Muscle of back (tissue), 11 donors: ENCODE results near the gene PDP2. TPM values are rescaled to one million over a fixed set of nuclear protein-coding genes. Genes with fewer than 3 reads are reported as not detected.

Experiments
- DNase-seq, 3 donors: peaks; one replicate each; pipeline versions ENCODE4 v3.0.0 to v3.0.0-alpha.2; 2013
- polyA plus RNA-seq, 10 donors: library from polyadenylated mRNA; unstranded; fragments of 120-200 nt; gene quantifications; one replicate each; pipeline ENCODE4 v1.2.1, GENCODE V29; 2013; ENCODE audit not compliant: insufficient read length in 10 of 10

The PDP2 gene
- polyA plus RNA-seq, 10 donors, result 2.1 to 3.8 (median 2.9) TPM

DNA sequence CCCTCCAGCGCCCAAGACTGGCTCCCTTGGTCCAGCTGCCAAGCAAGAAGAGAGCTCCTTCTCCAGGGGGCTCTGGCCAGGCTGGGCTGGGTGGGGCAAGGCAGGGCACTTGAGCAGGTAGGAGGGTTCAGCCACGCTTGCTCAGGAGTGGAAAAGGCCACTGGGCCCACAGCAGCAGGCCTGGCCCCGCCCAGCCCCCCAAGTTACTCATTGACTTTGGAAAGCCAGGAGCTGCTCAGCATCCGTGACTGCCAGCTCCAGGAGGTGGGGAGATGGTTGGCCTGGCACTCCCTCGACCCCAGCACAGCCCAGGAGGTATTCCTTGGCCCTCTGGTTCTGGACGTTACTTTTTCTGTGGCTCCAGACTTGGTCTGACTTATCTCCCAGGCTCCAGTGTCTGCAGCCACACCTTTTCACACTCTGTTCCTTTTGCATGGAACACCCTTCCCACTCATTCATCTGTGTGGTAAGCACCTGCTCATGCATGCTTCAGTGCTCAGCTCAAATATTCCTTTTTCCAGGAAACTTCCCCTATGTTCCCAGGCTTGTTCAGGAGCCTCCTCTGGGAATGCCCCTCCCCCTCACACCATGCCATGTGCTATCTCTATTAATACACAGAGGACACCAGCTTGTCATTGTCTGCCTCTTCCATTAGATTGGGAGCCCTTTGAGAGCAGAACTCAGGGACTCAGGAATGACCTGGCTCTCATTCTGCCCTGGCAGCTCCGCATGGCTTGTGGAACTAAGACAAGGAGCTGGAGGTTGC lies 38.7 kb downstream of the PDP2 start, which contains the start of gene CDH16:
TSS of gene CDH16 (minus strand) at position 83 of the 766 bp plus-strand sequence. CDS start 820 bp downstream, outside the sequence.
- no peak for DNase-seq

DNA sequence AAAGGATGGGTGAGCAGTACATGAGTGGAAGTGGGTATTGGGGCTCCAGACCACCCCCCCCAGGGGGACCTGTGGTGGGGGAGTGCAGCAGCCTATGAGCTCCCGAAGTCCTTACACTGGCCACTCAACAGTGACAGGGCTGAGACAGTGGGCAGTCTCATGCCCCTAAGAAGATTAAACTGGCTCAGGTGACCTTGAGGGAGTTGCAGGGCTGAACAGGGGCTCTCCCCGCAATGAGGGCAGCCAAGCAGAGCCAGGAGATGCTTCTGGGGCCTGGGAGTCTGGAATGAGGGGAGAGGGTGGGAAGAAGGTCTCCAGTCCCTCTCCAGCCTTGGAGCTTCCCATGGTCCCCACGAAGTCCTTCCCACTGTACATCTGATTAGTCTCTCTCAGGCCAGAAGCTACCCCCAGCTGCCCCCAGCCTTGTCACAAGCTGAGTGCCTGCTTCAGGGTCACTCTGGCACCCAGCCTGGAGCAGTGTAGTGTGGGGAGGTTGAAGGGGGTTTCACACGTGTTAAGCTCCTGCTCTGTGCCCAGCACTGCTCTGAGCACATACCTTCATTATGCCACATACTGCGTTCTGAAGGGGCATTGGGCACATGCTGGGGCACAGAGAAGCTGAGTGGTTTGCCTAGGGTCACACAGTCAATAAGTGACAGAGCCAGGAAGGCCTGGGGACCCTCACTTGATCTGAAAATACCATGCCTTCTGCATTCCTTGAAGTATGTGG lies 39.4 kb downstream of the PDP2 start:
- DNase-seq, result no peak

DNA sequence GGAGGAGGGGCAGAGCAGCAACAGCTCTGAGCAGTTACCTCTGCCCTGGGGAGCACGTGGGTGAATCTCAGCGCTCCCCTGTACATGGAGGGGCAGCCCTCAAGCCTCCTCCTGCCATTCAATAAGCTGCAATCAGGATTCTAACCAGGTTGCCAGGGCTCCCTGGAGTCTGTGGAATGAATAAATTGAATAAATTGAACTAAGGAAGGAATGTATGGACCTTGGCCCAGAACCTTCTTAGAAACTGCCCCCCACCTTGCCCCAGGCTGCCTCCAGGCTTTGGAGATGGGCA lies 39.9 kb downstream of the PDP2 start:
- DNase-seq, result no peak

DNA sequence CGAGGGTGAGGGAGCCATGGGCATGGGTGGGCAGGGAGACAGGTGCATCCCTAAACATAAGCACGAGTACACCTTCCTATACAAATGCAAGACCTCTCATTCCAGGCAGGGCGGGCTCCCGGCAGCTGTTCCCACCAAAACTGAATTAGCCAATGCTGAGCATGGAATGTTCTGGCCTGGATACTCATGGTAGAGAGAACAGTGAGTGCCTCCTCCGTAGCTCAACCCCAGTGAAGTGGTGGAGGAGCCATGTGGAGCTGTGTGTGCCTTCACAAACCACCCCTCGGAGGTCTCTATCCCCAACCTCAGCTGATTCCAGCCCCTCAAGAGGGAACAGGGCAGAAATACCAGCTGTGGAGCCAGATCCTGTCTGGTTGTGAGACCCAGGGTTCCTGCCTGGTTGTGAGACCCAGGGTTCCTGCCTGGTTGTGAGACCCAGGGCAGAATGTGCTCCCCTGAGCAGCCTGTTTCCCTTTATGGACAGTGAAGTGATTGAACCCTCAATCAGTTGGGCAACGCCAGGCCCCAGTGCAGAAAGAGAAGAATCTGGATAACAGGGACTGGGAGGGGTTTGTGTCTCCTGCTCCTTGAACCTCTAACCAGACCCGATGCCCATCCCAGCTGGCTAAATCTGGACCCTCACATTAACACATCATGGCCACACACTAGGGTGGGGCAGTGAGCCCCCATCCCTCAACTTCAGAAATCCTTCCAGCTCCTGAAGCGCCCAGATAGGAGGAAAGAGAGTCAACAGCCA lies 40.8 kb downstream of the PDP2 start:
- no peak for DNase-seq

DNA sequence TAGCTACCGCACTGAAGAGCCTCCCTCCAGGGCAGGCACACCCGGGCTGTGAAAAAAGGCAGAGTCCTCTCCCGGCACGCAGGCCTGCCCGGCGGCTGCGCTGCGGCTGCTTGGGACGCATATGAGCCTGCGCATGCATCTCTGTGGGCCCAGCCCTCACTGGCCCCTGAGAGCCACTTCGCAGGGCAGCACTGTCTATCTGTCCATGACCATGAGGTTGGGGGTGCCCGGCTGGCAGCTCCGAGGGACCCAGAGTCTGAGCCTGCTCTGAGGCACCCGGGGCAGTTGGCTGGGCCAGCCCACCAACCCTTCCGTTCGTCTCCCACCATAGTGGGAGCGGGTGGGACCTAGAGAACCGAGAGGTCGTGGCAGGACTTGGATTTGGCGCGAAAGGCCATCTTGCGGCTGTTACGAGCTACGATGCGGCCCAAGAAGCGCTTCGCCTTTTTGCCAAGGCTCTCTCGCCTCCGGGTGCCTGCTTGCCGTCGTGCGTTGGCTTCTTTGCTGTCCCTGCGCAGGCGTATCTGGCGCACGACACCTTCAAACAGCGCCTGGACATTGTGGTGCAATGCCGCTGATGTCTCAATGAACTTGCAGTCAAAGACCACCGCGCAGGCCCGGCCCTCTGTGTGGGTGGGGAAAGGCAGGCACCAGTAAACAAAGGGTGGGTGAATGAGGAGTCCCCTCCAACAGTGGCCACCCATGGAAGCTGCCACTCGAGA lies 41.6 kb downstream of the PDP2 start:
- no peak for DNase-seq

DNA sequence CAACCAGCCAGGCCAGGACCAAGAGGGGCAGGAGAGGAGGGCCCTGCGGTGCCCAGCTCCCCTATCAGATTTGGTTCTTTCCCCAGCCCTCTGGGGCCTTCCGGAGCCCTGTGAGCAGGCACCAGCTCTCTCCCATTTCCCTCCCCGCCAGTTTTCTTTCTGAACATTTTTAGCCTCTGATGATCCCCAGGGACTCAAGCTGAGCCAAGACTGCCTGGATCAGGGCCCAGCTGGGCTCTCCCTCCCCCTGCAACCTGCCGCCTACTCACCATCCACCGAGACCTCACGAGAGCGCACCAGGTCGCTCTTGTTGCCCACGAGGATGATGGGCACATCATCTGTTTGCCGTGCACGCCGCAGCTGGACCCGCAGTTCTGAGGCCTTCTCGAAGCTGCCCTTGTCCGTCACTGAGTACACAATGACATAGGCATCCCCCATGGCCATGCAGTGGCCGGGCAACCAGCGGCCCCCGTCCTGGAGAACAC lies 43.0 kb downstream of the PDP2 start:
- no peak for DNase-seq

DNA sequence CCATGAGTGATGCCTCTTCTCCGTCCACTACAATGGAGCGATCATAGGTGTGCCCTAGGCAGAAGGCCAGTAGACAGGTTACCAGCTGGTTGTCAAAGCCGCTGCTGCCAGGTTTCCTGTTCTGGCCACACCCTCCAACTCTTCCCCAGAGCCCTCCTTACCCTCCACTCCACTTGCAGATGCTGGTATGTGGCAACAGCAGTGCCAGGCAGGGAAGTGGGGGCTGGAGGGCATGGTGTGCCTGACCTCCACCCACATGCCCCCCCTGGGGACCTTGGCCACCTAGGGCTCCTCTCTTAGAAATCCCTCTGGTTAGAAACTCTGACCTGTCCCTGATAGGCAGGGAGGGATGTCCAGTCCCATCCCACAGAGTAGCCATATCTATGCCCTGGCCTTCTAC lies 43.6 kb downstream of the PDP2 start:
- no peak for DNase-seq

DNA sequence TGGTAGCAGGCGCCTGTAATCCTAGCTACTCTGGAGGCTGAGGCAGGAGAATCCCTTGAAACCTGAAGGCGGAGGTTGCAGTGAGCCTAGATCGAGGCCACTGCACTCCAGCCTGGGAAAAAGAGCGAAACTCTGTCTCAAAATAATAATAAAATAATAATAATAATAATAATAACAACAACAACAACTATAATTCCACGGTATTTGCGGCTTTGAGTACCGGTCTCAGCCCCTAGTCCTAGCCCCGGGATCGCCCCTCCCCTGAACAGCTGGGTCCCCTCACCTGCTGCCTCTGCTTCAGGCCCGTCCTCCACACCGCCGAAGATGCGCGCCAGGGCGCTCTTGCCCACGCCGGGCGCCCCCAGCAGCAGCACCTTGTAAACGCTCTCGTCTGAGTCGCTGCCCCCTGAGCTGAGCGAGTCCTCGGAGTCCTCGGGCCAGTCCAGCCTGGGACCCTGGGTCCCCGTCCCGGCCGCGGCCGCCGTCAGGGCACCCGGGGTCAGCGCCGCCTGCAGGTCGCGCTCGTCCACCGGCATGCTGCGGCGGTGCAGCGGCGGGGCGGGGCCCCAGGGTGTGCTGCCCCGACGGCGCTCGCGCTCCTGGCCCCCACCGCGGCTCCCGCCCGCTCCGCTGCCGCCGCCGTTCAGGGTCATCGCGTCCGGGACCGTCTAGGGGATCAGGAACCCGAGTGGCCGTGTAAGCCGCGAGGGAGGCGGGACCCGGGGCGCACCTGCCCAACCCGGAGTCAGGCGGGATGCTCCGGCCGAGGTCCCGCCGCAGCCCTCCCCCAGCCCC lies 44.4 kb downstream of the PDP2 start:
- no peak for DNase-seq

DNA sequence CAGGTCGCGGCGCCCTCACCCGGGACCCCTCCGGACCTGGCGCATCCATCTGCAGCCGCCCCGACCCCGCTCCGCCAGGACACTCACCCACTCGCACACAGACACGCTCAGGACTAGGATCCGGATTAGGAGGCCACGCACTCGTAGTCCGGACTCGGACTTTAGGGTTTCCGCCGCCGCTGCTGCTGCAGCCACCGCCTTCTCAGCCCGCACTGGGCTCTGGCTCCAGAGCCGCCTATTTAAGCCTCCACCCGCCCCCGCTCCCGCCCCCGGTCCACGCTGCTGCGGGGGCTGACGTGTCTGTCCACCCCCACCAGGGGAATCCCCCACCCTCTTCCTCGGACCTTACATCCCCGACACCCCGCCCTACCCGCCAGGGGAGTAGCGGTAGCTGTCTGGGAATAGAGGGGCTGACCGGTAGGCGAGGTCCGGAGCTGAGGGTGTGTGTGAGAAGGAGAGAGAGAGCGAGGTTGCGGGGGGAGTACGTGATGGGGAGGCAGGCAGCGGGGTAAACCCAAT lies 45.1 kb downstream of the PDP2 start, which contains the start of gene RRAD:
TSS of gene RRAD (minus strand) at position 214 of the 519 bp plus-strand sequence. CDS start 356 bp downstream, outside the sequence.
- peak in 1 of 3 donors; percentile 36 for DNase-seq

DNA sequence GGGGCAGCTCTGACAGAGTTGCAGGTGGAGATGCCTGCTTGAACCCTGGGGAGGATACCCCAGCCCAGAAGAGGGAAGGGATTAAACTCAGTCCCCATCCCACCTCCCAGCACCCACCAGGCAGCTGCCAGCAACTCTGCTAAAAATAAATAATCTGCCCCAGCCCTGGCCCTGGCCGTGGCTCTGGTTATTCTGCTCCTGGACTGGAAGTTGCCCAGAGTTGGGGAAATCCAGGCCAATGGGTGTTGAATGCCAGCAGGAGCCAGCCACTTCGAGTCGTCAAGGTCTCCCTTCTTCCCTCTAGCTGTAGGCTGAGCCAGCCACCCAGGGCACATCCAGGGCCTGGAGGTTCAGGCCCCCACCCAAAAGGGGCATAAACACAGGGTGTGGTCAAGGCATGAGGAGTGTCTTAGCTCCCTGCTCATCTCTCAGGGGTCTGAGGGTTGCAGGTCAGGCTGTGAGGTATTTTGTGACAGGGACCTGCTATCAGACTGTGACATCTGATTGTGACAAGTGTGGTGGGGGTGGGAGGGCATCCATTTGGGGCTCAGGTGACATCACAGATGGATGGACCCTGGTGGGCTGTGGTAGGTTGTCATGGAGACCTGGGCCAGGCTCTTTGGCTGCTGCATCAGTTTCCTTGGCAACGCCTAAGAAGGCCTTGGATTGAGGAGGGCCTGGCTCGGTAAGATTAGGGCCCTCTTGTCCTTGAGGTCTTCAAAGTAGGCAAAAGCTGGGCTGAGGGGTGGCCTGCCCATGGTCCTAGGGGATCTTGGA lies 46.0 kb downstream of the PDP2 start:
- no peak for DNase-seq

DNA sequence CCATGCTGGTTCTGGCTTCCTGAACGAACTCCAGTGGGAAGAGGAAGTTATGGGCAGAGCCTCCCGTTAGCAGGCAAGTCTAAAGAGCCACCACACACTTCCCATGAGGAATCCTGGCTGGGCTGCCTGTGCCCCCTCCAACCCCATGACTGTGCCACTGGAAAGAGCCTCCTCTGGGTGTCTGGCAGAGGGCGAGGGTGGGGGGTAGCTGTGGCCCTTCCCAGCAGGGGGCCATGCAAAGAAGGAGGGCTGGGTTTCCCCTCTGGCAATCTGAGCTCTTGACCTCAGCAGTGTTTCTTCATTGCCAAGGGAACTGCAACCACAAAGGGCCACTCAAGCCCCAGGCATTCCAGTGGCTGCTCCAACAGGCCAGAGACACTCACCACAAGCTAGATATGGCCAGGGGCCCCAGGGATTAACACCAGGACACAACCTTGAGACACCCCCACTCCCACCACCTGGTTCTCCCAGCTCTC lies 46.7 kb downstream of the PDP2 start:
- DNase-seq, result peak in 1 of 3 donors; percentile 27

DNA sequence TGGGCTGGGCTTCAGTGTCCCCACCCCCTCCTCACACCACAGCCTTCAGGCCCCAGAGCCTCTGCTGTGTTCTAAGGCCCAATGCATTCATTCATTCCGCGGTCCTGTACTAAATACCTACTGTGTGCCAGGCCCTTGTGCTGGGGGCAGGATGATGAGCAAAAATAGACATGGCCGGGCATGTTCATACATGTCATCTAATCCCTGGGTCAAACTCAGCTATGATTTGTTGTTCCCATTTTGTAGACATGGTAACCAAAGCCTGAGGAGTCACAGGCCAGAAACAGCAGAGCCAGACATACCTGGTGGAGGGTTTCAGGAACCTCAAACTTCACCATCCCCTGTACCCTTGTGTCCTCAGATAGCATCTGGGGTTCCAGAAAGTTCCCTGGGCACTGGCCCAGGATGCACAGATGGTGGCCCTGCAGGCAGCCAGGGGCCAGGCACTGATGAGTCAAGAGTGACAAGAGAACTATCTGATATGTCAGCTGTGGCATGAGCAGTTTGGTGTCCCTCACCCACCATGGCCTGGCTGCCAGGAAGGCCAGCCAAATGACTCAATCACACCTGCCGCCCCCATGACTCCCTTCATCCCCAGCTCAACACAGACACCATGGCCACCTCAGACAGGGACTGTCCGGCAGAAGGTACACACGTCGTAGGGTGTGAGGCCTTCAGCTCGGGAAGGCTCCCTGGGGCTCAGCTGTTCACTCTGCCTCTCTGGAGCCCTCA lies 47.8 kb downstream of the PDP2 start:
- peak; percentile 32 to 37 (median 36) for DNase-seq

DNA sequence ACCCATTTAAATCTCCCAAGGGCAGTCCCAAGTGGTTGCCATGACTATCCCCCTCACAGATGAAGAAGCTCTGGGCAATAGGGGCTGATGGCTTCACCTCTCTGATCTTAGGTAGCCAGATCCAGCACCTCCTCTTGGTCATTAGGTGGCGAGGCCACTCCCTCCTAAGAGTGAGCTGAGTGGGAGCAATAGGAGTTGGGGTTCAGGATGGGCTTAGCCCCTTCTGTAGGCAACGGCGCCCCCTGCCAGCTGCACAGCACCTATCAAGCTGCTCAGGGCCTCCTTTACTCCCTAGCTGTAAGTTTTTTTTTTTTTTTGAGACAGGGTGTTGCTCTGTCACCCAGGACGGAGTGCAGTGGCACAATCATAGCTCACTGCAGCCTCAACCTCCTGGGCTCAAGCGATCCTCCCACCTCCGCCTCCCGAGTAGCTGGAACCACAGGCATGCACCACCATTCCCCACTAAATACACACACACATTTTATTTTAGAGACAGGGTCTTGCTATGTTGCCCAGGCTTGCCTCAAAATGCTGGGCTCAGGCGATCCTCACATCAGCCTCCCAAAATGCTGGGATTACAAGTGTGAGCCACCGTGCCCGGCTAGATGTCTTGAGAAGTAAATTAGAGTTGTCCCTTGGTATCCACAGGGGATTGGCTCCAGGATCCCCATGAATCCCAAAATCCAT lies 48.5 kb downstream of the PDP2 start:
- no peak for DNase-seq

DNA sequence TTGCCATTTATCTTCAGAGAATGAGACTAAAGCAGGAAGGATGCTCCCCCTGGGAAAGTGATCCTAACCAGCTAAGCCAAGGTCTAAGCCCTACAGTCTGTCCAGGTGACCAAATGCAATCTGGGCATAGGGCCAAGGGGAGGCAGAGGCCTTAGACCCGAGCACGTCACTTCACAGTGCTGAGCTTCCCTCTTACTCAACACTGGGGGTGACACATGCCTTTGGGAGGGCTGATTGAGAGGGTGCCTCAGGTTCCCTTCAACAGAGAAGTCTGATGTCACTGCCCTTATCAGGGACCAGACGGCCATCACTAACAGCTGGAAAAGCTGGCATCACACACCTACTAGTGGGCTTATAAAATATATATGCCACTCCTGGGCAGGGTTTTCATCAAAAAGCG lies 49.9 kb downstream of the PDP2 start:
- no peak for DNase-seq

DNA sequence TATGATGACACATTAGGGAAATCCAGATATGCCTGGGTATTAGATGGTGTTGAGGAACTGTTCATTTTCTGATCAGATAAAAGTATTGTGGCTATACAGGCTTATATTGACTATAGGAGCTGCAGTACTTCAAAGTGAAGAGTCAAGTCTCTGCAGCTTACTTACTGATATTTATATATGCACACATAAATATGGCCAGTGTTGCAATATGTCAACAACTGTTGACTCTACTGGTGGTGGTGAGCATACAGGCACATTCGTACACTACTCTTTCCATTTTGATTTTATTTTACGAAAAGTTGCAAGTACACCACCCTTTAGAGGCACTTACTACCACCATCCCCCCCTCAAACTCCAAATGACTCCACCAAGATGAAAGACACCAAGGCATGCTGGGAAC lies 51.4 kb downstream of the PDP2 start:
- DNase-seq, result no peak

DNA sequence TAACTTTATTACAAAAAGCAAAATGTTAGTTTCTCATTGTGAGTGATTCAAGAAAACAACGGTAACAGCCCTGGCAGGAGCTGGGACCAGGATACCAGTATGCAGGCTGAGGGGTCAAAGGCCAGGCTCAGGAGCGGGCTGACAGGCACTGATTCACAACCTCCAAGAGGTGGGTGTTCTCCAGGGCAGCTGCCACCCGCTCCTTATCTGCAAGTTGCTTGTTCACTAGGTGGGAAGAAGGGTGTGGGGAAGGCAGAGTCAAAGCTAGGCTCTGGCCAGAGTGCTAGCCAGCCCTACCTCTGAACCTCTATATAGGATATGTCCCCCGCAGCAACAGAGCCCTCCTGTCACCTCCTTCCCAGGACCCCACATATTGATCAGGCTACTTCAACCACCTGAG lies 51.8 kb downstream of the PDP2 start:
- no peak for DNase-seq

DNA sequence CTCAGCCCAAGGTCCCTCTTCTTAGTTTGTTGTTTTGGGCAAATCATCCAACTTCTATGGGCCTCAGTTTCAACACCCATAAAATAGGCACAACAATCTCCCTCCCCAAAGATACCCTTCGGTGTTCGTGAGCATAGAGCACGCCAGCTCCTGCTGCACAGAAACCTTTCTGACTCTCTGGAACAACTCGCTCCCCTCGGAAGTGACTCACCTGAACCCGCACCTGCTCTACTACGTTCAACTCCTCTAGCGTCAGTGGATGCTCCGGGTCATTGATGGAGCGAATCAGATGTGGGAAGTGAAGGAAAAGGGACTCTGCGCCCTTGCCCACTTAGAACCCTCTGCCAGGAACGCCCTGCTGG lies 53.4 kb downstream of the PDP2 start:
- no peak for DNase-seq

DNA sequence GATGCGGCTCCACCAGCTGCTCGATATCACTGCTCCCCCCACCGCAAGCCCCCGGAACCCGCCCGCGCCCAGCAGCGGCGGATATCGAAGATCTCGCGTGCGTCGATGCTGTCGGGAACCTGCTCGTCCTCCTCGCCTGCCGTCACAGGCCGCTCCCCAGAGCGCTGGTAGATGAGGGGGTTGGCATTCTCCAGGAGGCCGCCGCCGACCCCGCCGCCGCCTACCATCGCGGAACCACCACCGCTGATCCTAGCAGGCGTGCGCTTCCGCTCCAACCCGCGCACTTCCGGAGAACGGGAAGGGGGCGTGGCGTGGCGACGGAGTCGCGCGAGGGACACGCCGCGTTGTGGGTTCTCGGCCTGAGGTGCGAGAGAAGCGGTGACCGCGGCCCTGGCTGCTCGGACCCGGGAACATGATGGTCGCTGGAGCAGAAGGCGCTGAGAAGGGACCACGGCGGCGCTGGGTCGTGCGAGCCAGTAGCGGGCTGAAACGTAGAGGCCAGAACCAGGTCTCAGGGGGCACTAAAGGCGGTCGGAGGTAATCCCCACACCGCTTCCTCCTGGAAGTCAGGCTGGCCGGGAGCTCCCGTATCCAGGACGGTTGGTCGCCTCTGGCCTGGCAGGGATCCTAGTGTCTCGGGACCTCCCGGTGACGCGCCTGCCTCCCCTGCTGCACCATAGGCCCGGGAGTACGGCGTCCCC lies 54.0 kb downstream of the PDP2 start, which contains the start of gene CIAO2B:
TSS of gene CIAO2B (minus strand) at position 265 of the 701 bp plus-strand sequence. CDS start at position 227, 38 bp downstream.
- DNase-seq, result peak; percentile 83 to 98 (median 96)
